HUES64 (cell line): ENCODE data around the gene UBXN1.
A peak's percentile ranks its signal among the peaks of the same experiment; 100 is the strongest.
"Not testable (repeated sequence)": the region's sequence is repeated elsewhere in the genome, so short reads cannot be mapped to it uniquely, and the experiment has no call there.

Source experiments
- H3K27ac ChIP-seq: 2 replicates; pipeline ENCODE4 v1.7.0; 2013; ENCODE audit warnings: low read depth, low read length, inconsistent platforms
- H3K27me3 ChIP-seq: 2 replicates; pipeline ENCODE4 v1.6.1; 2013; ENCODE audit warnings: mild to moderate bottlenecking, low read length; ENCODE audit not compliant: insufficient read depth
- H3K36me3 ChIP-seq: 2 replicates; pipeline ENCODE4 v1.6.1; 2013; ENCODE audit warnings: mild to moderate bottlenecking, low read length; ENCODE audit not compliant: insufficient read depth
- H3K4me1 ChIP-seq: 2 replicates; pipeline ENCODE4 v1.6.1; 2013; ENCODE audit warnings: mild to moderate bottlenecking, low read length, moderate library complexity; ENCODE audit not compliant: insufficient read depth
- H3K4me3 ChIP-seq: 2 replicates; pipeline ENCODE4 v1.5.1; 2013; ENCODE audit warnings: mild to moderate bottlenecking, low read length, moderate library complexity
- H3K9ac ChIP-seq: 2 replicates; pipeline ENCODE4 v1.6.1; 2013; ENCODE audit warnings: mild to moderate bottlenecking, low read depth, low read length
- H3K9me3 ChIP-seq: 2 replicates; pipeline ENCODE4 v1.6.1; 2013; ENCODE audit warnings: low read depth, low read length; ENCODE audit not compliant: insufficient read depth
- WGBS: fragments of 150-250, 120-280 bp; methylation state at CpG from one replicate; pipeline ENCODE4 v1.1.7; 2013; ENCODE audit warnings: missing lambda C conversion rate; 5-methylcytosine and 5-hydroxymethylcytosine counted together

Gene UBXN1

GRCh38 chr11:62652161-62653006 is 26.5 kb downstream of the UBXN1 start:
- Histone ChIP-seq H3K27ac (peak overlapping the region; percentile 80), H3K9ac (peak overlapping the region; percentile 87), H3K4me1 (no peaks in the 10 kb centered on the region), H3K36me3 (peaks cover 25% of the 10 kb centered on the region), H3K4me3 (peak overlapping the region; percentile 79), H3K27me3 (no peaks in the 10 kb centered on the region), H3K9me3 (no peaks in the 10 kb centered on the region)
- WGBS: 41% methylated on average over 16 of the region's 16 CpGs

GRCh38 chr11:62650283-62650682 is 28.6 kb downstream of the UBXN1 start:
- not testable (repeated sequence) for H3K4me1 ChIP-seq, H3K9ac ChIP-seq, H3K4me3 ChIP-seq, H3K9me3 ChIP-seq, H3K27me3 ChIP-seq, H3K27ac ChIP-seq
- WGBS: 95% methylated on average over 12 of the region's 12 CpGs
- peaks cover 25% of the 10 kb centered on the region for H3K36me3 ChIP-seq

- Histone ChIP-seq H3K27me3 (no peaks in the 10 kb centered on the region), H3K4me3 (no peak overlapping the region), H3K27ac (no peak overlapping the region), H3K36me3 (peaks cover 29% of the 10 kb centered on the region), H3K4me1 (no peaks in the 10 kb centered on the region), H3K9me3 (no peaks in the 10 kb centered on the region), H3K9ac (no peak overlapping the region)
- 95% methylated on average over 11 of the region's 11 CpGs for WGBS
Measured at GRCh38 chr11:62649486-62649885, 29.4 kb downstream of the UBXN1 start.

- no peak overlapping the region for H3K9ac ChIP-seq
- 97% methylated on average over 10 of the region's 11 CpGs for WGBS
- no peaks in the 10 kb centered on the region for H3K9me3 ChIP-seq
- no peak overlapping the region for H3K4me3 ChIP-seq
- H3K4me1 ChIP-seq: no peaks in the 10 kb centered on the region
- no peaks in the 10 kb centered on the region for H3K27me3 ChIP-seq
- H3K27ac ChIP-seq: no peak overlapping the region
- H3K36me3 ChIP-seq: peaks cover 34% of the 10 kb centered on the region
Measured at GRCh38 chr11:62648967-62649364, 29.9 kb downstream of the UBXN1 start.

- Histone ChIP-seq H3K4me1 (no peaks in the 10 kb centered on the region), H3K27me3 (no peaks in the 10 kb centered on the region), H3K4me3 (no peak overlapping the region), H3K36me3 (peaks cover 40% of the 10 kb centered on the region), H3K9me3 (no peaks in the 10 kb centered on the region), H3K27ac (no peak overlapping the region), H3K9ac (no peak overlapping the region)
- WGBS: 95% methylated on average over 24 of the region's 24 CpGs
Measured at GRCh38 chr11:62648185-62648966, 30.5 kb downstream of the UBXN1 start.

GRCh38 chr11:62647609-62648005 is 31.3 kb downstream of the UBXN1 start:
- Histone ChIP-seq H3K27ac (no peak overlapping the region), H3K9ac (no peak overlapping the region)

GRCh38 chr11:62646825-62647608 is 31.9 kb downstream of the UBXN1 start:
- H3K27ac ChIP-seq: peak overlapping the region; percentile 16; the same call in 1 of the 2 replicates
- peaks cover 48% of the 10 kb centered on the region for H3K36me3 ChIP-seq
- H3K4me3 ChIP-seq: 0 out of 2 replicates have a peak overlapping the region, but pooled peaks have one; percentile 28
- H3K27me3 ChIP-seq: no peaks in the 10 kb centered on the region
- H3K4me1 ChIP-seq: no peaks in the 10 kb centered on the region
- no peaks in the 10 kb centered on the region for H3K9me3 ChIP-seq
- H3K9ac ChIP-seq: no peak overlapping the region
- WGBS: 78% methylated on average over 31 of the region's 32 CpGs

More at GRCh38 chr11:62647609-62648005, 31.3 kb downstream of the UBXN1 start:
- H3K36me3 ChIP-seq: peaks cover 47% of the 10 kb centered on the region
- H3K9me3 ChIP-seq: no peaks in the 10 kb centered on the region
- H3K4me1 ChIP-seq: no peaks in the 10 kb centered on the region
- no peak overlapping the region for H3K4me3 ChIP-seq
- H3K27me3 ChIP-seq: no peaks in the 10 kb centered on the region
- WGBS: 93% methylated on average over 6 of the region's 6 CpGs

- H3K9ac ChIP-seq: peak within 1 kb of the TSS; percentile 99
- peaks cover 48% of the 10 kb centered on the region for H3K36me3 ChIP-seq
- peak within 1 kb of the TSS; percentile 93 for H3K27ac ChIP-seq
- no peaks in the 10 kb centered on the region for H3K27me3 ChIP-seq
- under 1% methylated on average over 73 of the region's 73 CpGs for WGBS
- H3K9me3 ChIP-seq: no peaks in the 10 kb centered on the region
- H3K4me1 ChIP-seq: no peaks in the 10 kb centered on the region
- peak within 1 kb of the TSS; percentile 92 for H3K4me3 ChIP-seq
Measured at GRCh38 chr11:62645946-62646824, 32.7 kb downstream of the UBXN1 start, which contains the start of gene GANAB. GANAB (minus strand) TSS chr11:62646613; CDS start chr11:62646599, 14 bp downstream.

GRCh38 chr11:62645671-62645945 is 33.3 kb downstream of the UBXN1 start:
- H3K36me3 ChIP-seq: peaks cover 46% of the 10 kb centered on the region
- WGBS: 28% methylated on average over 11 of the region's 11 CpGs
- peak overlapping the region; percentile 92 for H3K4me3 ChIP-seq
- no peaks in the 10 kb centered on the region for H3K9me3 ChIP-seq
- H3K27ac ChIP-seq: peak overlapping the region; percentile 93
- H3K9ac ChIP-seq: peak overlapping the region; percentile 99
- H3K27me3 ChIP-seq: no peaks in the 10 kb centered on the region
- H3K4me1 ChIP-seq: no peaks in the 10 kb centered on the region

- no peaks in the 10 kb centered on the region for H3K4me1 ChIP-seq
Measured at GRCh38 chr11:62644220-62644619, 34.7 kb downstream of the UBXN1 start.

More at GRCh38 chr11:62644220-62644619, 34.7 kb downstream of the UBXN1 start:
- Histone ChIP-seq H3K9ac (no peak overlapping the region), H3K4me3 (no peak overlapping the region), H3K9me3 (no peaks in the 10 kb centered on the region), H3K27ac (no peak overlapping the region), H3K27me3 (no peaks in the 10 kb centered on the region), H3K36me3 (peaks cover 45% of the 10 kb centered on the region)
- 98% methylated on average over 8 of the region's 8 CpGs for WGBS
